NCI-H460 (cell line): ENCODE data around the gene TBL1XR1. TPM values are rescaled to one million over a fixed set of nuclear protein-coding genes. Genes with fewer than 3 reads are reported as not detected.

Experiments used
- DNase-seq: peaks from one replicate; pipeline ENCODE4 v3.0.0-alpha.2; 2016; ENCODE audit warnings: low read depth; ENCODE audit errors: extremely low read depth
- total RNA-seq: library from RNA; depleted of rRNA; stranded (reverse); fragments of >200 nt; shearing (Covaris generic); gene quantifications from 2 replicates; pipeline ENCODE4 v1.2.3, GENCODE V29; 2014

Gene TBL1XR1
- total RNA-seq, 1 experiment from 2014 or later, result 90.5 TPM

DNA sequence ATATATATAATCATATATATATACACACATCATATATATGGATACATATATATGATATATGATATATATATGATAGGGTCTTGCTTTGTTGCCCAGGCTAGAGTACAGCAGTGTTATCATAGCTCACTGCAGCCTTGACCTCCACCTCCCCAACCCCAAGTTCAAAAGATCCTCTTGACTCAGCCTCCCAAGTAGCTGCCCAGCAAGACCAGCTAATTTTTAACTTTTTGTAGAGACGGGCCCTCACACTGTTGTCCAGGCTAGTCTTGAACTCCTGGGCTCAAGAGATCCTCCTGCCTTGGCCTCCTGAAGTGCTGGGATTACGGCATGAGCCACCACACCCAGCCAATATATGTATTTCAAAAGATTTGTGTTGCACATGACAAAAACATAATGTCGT lies 83.0 kb downstream of the TBL1XR1 start:
- DNase-seq, result no peak

DNA sequence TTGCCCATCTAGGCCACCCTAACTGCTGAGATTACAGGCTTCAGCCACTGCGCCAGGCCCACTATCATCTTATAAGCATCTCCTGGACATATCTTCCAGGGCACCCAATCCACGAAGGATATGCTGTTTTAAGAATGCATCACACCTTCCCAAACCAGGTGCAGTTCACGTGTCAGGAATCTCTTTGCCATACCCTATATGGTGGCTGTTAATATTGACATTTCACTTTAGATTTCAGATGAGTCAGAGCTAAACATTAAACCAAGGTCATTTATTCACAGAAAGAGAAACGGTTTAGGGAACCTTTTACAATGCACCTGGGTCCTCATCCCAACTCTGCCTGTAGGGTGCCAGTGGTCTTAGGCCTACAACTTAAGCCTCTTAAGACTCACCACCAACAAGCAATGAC lies 85.7 kb downstream of the TBL1XR1 start:
- DNase-seq, result no peak

DNA sequence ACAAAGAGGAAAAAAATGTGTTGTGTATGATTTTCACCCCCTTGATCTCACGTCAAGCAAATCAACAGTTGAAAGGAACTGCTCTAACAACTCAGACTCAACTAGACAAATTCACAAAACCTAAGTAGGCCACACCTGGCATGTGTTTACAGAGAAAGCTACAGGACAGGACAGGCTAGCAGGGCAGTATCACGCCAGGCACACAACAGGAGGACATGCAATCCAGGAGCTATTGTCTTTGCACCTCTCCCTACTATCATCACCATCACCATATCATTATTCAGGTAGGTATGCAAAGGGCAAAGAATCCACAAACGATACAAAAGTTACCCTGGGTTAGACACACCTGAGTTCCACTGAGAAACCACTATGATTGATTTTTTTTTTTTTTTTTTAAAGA lies 86.4 kb downstream of the TBL1XR1 start:
- DNase-seq, result no peak

DNA sequence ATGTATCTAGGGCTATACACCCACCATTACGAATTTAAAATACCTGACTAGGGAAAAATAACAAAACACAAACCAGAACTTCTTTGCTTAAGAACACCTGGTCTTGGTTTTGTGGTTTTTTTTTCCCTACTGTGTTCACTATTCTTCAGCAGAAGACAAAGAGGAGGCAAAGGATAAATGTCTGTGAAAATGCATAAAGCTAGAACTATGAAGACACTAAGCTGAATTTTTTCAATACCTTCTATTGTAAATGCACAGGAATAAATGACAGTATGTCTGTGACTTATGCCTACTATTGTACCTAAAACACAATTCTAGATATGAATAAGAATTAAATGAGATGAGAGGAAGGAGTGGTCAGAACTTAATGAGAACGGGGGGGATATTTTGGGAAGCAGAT lies 86.9 kb downstream of the TBL1XR1 start:
- no peak for DNase-seq

DNA sequence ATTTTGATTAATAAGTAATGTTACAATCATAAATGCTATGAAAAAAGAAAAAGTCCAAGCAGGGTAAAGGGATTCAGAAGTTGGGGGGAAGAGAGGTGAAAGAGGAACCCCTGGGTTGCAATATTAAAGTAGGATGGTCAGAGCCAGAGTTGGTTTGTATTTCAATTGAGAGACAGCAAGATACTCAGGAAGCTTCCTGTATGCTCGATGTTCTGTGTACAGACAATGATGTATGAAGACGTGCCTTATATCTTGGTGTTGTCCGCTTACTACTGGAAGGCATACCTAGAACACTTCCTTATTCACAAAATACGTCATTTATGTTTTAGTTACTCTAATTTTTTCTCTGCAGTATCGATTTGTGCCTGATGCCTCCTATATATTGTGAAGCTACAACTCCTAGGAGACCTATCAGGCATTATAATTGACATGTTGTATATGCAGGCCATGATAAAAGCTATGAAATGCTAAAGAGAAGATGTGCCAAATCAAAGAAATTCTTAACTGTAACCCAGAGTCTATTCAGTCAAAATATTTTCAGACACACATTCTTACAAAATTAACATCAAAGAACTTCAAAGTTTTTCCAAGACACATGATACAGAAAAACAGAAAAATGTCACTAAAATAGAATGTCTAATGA lies 87.5 kb downstream of the TBL1XR1 start:
- no peak for DNase-seq

DNA sequence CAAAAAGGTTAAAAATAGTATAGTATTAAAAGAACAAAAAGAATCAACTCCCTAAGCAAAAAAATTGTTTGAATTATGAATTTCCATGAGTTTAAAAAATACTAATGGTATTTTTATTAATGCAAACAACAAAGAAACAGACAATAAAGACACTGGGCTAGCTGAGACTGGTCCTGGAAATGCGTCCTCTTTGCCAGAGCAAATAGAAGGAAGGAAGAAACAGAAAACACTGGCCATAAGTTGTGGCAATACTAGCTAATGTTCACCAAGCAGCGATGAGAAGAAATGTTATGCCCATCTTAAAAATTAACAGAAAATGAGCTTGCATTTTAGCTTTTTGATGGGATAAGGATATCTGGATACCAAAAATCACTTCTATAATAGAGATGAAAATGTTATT lies 88.6 kb downstream of the TBL1XR1 start:
- no peak for DNase-seq

DNA sequence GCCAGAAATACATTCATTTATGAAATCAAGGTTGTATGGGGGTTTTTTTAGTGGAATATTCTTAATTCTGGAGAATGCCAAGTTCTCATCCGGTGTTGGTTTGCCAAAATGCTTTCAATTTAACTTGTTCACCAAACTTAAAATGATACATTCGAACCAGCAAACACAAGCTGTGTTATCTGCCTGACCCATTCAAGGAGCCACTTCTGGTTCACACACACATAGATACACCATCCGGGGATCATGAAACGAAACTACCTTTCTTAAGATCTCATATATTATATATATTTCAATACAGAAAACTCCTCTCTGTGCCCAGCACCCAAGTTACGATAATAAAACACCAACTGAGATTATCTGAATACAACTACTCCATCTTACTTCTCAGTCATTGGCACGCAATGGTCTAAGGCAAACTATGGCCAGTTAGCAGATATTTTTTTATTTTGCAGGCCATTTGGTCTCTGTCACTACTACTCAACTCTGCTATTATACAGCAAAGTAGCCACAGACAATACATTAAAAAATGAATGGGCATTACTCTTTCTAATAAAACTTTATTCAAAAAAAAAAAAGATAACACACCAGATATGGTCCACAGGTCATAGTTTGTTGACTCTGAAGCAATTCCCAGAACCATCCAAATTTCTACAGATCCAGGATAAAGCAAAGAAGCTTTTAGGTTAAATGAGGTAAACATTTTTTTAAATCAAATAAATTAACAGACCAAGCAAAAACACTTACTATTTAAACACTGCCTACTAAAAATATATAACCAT lies 89.6 kb downstream of the TBL1XR1 start:
- DNase-seq, result no peak

DNA sequence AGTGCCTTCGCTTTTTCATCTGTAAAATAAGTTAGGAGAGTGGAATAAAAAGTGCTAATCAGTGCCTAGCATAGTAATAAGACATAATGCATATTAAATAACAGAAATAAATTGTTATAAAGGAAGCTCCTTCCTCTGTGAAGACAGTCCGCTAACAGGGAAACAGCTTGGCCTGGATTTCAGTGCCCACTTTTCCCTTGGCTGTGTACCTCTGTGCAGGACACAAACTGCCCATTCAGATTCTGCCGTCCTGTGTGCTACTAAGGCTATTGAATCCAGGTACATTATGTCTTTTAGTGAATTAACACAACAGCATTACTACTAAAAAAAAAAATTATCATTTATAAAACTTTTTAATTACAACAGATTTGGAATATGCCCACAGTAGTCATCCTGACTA lies 90.7 kb downstream of the TBL1XR1 start:
- no peak for DNase-seq

DNA sequence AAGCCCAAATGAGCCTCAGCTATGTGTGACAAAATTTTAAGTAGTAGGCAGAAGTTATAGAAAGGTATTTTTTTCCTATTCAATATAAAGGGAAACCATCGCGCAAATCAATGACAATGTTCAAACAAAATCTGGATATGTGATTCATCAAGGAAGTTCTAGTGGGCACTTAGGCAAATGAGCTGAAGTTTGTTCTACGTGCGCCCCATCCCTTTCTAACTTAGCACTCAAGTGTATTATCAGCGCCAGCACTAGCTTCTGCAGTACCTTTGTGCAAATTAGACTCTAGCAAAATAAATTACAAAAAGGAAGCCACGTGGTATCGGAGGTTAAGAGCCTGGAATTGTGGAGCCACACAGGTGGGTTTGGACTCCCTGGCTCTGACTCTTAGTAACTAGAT lies 91.1 kb downstream of the TBL1XR1 start:
- no peak for DNase-seq

DNA sequence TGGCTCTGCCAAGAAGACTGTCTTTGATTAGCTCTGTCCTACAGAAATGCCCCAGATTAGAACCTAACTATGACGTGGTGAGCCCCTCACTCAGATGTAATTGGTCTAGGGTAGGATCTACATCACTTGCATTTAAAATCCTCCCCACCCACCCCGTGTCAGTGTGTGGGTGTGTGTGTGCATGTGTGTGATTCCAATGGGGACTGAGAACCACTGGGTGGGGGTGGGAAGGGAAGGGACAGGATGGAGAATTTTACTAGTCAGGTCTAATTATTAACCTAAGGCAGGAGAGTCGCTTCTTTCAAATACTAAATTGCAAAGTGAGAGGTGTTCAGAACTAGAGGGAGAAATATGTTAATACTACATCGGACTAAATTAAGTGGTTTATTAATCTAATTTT lies 91.7 kb downstream of the TBL1XR1 start:
- no peak for DNase-seq

DNA sequence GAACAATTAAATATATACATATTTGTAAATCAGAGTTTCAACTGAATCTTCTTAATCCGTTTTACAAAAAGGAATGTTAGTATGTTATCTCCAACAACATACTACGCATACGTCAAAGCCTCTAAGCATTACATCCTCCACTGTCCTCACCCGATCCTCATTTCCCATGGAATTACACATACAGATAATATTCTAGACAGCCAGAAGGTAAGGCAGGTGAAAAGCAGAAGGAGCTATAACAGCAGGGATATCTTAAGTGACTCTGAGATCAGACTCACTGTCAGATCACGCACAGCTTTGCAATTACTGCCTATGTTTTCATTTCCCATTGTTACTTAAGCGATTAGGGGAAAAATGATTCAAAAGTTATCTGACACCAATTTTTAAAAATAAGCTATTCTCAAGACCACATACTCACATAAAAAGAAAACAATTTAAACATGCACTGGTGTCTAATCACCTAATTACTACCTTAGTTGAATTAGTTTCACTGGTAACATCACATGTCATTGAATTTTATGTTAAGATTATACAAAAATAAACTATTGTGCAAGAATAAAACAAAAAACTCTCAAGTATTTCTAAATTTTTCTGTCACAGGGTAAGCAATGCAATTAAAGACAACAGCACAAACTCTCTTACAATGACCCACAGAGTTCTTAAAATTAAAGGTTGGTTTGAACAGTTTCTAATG lies 92.8 kb downstream of the TBL1XR1 start:
- DNase-seq, result no peak

DNA sequence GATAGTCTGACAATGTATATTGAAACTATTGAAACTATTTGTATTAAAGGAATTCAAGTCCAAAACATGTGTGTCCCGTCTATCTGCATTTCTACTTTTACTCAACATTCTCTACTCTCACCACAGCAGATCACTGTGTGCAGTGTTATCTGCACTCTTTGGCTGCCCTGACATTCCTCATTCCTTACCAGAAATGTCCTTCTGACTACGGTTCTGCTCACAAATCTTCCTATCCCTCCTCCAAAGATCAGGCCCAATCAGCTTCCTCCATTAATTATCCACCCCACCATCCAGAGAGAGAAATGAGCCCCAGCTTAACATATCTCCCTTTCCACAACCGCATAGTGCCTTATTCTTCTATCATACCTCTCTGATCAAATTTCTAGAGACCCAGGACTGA lies 94.7 kb downstream of the TBL1XR1 start:
- no peak for DNase-seq

DNA sequence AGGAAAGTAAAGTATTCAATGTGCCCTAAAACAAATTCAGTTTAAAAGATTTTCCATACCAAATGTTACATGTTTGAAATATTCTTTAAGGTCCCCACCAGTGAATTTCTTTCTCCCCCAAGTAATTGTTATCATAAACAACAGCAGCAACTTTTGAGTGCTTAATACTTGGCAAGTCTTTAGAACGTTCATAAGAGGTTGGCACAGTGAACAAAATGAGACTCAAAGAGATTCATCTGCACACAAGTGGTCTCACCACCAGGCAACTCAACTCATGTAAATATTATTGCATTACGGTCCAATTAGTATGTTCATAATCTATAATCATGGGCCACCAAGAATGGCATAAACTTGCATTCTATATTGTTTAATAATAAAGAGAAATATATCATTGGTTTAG lies 98.7 kb downstream of the TBL1XR1 start:
- DNase-seq, result no peak

DNA sequence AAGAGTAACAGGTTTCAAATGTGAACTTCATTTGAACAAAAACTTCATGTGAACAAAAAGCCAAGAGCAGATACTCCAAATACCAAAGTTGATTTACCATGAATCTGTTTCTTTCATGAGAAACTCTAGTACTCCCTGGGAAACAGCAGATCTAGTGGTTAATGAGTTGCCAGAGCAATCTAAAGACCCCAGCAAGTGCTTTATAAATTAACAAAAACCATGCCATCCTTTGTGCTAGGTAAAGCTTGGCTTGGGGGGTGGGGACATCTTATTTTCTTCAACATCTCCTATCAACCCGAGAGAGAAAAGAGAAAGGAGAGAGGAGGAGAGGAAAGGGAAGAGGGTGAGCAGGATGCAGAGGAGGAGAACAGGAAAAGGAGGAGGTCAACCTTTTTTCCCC lies 100.7 kb downstream of the TBL1XR1 start:
- no peak for DNase-seq

DNA sequence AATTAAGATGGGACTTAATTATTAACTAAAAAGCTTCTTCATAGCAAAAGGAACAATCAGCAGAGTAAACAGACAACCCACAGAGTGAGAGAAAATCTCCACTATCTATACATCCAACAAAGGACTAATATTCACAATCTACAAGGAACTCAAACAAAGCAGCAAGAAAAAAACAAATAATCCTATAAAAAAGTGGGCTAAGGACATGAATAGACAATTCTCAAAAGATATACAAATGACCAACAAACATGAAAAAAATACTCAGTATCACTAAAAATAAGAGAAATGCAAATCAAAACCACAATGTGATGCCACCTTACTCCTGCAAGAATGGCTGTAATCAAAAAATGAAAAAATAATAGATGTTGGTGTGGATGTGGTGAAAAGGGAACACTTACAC lies 103.3 kb downstream of the TBL1XR1 start:
- no peak for DNase-seq

DNA sequence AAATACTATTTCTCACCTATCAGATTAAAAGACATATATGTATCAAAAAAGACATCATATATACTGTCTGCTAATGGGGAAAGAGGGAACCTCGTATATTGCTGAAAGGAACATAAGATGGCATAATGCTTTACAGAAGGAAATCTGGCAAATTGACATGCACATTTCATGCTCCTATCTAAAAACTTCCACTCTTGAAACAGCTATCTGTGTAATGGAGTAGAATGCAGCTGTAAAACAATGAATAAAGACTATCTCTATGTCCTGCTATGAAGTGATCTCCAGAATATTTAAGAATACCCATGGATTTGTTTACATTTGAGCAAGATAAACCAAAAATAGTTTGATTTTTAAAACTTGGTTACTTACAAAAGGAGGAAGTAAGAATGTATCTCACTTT lies 107.4 kb downstream of the TBL1XR1 start:
- DNase-seq, result no peak

DNA sequence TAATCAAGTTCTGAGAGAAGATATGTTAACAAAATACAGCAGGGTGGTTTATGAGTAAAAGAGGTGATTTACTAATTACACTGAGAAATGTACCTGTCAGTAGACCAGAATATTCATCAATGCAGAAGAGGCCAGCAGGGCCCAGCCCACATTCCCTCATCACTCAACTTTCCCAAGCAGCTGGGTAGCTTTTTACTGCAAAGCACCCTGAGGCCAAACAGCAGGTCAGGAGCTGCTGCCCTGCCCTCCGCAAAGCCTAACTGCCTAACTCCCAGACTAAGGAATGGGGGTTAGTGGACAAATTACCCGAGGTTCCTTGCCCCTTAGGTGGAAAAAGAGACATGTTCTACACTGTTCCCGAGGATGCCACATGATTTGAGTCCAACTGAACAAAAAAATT lies 108.2 kb downstream of the TBL1XR1 start:
- DNase-seq, result no peak

DNA sequence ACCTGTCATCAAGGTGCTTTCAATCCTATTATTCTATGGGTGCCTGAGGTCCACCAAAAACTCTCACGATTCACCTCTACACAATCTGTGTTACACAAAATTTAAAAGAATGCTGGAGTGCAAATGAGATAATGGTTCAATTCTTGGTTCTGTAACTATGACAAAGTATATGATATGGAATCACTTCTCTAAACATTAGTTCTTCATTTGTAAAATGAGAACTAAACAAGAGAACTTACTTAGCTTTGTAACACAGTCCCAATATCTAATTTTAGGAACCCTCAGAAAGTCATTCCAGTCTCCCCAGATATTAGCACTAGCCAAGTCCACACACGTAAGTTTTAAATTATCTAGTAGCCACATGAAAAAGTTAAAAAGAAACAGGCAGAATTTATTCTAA lies 111.5 kb downstream of the TBL1XR1 start:
- DNase-seq, result no peak

DNA sequence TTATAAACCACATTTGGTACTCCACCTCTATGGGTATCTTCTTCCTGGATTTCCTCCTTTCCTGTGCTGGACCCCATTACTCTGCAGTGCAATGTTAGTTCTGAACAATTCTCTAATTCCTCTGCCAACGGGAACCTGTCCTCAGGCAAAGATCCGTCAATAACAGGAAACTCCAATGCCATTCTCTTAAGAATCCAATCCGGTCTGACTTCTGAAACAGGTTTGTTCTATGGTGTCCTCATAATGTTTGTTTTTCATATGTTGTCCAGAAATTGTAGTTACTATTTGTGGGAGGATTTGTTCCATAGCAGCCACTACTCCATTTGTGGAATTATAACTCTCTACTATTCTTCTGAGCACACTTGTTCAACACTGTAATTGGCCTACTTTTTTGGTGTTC lies 112.7 kb downstream of the TBL1XR1 start:
- DNase-seq, result no peak

DNA sequence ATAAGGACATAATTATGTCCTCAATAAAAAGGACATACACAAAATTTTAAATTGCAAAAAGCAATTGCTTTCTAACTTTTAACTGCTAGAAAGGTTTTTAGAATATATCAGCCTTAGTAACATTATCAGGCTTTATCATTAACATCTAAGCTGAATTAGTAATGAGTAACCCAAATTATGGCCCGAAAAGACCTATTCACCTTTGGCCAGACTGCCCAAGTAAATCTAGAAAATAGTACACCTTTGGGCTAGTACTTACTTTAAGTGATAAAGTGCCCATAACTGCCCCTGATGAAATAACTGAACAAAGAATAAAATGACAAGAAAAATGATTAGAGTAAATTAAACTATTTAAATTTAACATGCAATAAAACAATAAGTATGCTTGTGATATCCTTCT lies 117.2 kb downstream of the TBL1XR1 start:
- DNase-seq, result no peak

DNA sequence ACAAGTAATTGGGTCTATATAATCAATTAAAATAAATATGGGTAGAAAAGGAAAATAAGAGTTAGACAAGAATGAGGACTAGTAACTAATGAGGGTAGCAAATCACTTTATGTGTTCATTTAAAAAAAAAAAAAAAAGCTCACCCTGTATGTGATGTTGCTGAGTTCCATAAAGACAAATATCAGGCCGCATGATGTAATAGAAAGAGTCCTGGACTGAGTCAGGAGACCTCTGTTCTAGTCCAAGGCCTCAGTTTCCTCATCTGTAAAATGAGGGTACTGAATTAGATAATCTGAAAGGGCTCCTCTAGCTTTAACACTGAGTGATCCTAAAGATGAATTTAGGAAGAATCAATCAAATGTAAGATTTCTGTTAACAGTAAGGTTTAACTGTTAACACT lies 117.6 kb downstream of the TBL1XR1 start:
- DNase-seq, result no peak
